NCI-H2081 (cell line): ENCODE data around the gene FUOM.

Experiments used
- DNase-seq, 2 experiments: peaks; one replicate each; lab custom pipeline; 2025; lab: John Stamatoyannopoulos, UW

FUOM gene

GRCh38 chr10:133357285-133358161 is at the start of gene FUOM:
Gene FUOM (minus strand): TSS chr10:133358019. CDS start chr10:133358007, 12 bp downstream.
- no peak for DNase-seq

GRCh38 chr10:133405844-133406527 is 48.2 kb upstream of the FUOM start:
- DNase-seq = no peak

GRCh38 chr10:133405272-133405671 is 47.5 kb upstream of the FUOM start:
- DNase-seq = no peak

GRCh38 chr10:133403784-133404183 is 46.0 kb upstream of the FUOM start:
- no peak for DNase-seq

- DNase-seq = no peak
These were observed 45.5 kb upstream of the FUOM start for GRCh38 chr10:133403359-133403758.

GRCh38 chr10:133401981-133402725 is 44.3 kb upstream of the FUOM start:
- no peak for DNase-seq

GRCh38 chr10:133401500-133401899 is 43.7 kb upstream of the FUOM start:
- no peak for DNase-seq

GRCh38 chr10:133400624-133401424 is 43.0 kb upstream of the FUOM start:
- DNase-seq = no peak

GRCh38 chr10:133399123-133399601 is 41.3 kb upstream of the FUOM start:
- DNase-seq = no peak

GRCh38 chr10:133397938-133398337 is 40.1 kb upstream of the FUOM start:
- DNase-seq = no peak

- DNase-seq = no peak
These were observed 38.3 kb upstream of the FUOM start for GRCh38 chr10:133396035-133396624.

- no peak for DNase-seq
These were observed 37.0 kb upstream of the FUOM start for GRCh38 chr10:133394801-133395221.

- peak; percentile 85 to 87 for DNase-seq
These were observed 36.3 kb upstream of the FUOM start, which contains the start of gene MTG1 for GRCh38 chr10:133394064-133394663. Gene MTG1 (plus strand): TSS chr10:133394157. CDS start chr10:133394221, 64 bp downstream.

- no peak for DNase-seq
These were observed 35.7 kb upstream of the FUOM start for GRCh38 chr10:133393401-133394063.

GRCh38 chr10:133391761-133392518 is 34.1 kb upstream of the FUOM start:
- no peak for DNase-seq

GRCh38 chr10:133391249-133391635 is 33.4 kb upstream of the FUOM start:
- DNase-seq = no peak

- no peak for DNase-seq
These were observed 32.9 kb upstream of the FUOM start for GRCh38 chr10:133390597-133391248.

- no peak for DNase-seq
These were observed 31.4 kb upstream of the FUOM start for GRCh38 chr10:133388973-133389818.
